Colon (tissue), 2 donors: ENCODE results near the gene TGM4.
"Not testable (repeated sequence)": the region's sequence is repeated elsewhere in the genome, so short reads cannot be mapped to it uniquely, and the experiment has no call there.

ENCODE experiments used
- FAIRE-seq: peaks from 2 replicates; lab custom pipeline; 2012; peaks lifted over from hg19 to GRCh38; lab: Jason Lieb, UNC
- donor health status: control.
- donor health status: control.

The TGM4 gene

DNA sequence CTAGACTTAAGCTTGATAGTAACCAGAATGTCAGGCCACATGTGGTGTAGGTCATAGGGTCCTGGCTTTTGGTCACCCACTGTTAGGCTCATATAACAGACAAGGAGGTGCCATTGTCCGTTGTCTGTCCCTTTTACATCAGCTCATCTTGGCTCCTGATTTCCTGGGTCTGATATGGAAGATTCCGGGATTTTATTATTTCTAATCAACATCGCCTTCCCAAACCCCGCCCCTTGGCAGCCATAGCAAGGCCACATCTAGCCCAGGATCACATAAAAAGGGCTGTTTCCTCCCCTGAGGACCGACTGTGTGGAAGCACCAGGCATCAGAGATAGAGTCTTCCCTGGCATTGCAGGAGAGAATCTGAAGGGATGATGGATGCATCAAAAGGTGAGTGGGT, at the start of gene TGM4:
Gene TGM4 (plus strand): TSS at position 301 of the 400 bp plus-strand sequence. CDS start 71 bp downstream, at position 372.
- no peak for FAIRE-seq

DNA sequence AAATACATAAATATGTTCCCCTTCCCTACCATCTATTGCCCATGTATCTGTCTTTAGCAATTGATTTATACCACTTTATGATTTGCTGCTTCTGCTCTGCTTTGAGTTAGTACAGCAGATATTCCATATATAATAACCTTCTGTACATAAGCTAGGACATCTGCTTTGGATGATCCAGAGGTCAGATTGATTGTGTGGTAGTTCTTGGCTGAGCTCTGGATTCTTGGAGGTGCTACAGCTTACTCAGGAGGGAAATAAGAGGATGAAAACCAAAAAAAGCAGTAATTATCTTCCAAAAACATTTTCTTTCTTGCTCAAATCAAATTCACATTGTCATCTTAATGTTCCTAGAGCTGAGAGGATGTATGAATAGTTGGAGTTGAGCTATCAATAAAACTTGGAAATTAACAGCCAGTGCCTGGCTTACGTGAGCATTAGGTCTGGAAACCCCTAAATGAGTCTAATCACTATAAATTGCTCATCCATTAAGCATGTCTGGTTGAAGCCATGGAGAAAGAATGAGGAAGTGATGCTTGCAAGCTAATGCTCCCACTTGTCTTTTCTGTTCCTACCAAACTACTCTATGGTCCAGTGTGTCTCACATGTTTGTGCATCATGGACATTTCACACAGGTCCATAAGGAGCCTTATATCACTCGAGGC, 49.0 kb upstream of the TGM4 start:
- no peak for FAIRE-seq

DNA sequence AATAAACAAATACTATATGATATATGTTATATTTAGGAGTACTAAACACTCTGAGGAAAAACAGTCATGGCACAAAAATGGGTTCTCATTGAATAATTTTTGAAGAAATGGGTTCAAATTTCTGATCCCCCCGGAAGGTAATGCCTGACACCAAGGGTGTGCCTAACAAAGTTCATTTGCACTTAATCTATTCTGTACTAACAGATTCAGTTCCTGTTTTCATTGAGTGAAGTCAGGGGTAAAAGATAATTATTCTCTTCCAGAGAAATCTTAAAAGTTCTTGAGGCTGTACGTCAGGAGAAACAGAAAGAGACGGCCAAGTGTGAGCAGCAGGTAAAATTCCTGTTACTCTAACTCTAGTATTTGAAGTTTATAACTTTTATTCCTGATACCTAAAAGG, 47.2 kb upstream of the TGM4 start:
- FAIRE-seq: no peak

DNA sequence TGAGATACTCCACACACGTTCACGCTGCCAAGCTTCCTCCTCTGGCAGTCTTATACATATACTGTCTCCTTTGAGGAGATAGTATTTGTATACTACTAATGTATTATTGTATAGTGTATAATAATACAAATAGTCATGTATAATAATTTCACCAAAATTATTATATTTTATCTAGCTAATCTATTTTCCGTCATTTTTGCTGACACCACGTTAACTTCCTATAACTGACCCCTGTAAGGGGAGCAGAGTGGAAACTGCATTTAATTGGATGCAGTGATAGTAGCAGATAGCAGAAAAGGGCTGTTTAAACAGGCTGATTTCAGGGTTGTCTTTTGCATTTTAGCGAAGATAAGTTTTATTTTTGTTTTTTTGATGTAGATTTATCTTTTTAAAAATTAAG, 43.2 kb upstream of the TGM4 start:
- FAIRE-seq: no peak

DNA sequence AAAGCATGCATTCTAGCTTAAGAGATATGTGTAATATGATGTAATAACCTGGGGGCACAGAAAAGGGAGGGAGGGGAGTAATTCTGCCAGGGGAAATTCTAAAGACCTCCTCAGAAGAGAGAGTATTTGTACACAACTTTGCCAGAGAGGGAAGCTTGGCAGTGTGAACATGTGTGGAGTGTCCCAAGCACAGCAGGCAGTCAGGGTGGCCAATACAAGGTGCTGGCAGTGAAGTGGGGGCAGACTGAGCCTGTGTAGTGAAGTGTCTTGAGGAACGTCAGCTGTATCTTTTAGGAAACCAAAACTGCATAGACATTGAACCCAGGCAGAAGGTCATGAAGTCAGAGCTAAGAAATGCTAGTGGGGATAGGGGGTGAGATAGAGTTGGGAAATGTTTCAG, 42.4 kb upstream of the TGM4 start:
- FAIRE-seq: no peak

DNA sequence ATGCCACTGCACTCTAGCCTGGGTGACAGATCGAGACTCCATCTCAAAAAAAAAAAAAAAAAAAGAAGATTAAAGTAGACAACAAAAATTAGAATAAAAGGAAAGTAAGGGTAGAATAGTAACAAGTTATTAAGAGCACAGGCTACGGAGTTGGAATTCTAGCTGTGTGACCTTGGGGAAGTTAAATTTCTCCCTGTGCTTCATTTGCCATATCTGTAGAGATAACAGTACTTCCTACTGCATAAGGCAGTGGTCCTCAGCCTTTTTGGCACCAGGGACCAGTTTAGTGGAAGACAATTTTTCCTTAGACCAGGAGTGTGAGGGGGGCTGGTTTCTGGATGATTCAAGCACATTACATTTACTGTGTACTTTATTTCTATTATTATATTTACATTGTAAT, 41.4 kb upstream of the TGM4 start:
- FAIRE-seq: no peak

DNA sequence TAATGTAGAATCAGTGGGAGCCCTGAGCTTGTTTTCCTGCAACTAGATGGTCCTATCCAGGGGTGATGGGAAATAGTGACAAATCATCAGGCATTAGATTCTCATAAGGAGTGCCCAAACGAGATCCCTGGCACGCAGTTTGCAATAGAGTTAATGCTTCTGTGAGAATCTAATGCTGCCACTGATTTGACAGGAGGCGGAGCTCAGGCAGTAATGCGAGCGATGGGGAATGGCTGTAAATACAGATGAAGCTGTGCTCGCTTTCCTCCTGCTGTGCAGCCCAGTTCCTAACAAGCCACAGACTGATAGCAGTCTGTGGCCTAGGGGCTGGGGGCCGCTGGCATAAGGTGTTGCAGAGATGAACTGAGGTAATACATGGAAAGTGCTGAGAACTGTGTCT, 41.0 kb upstream of the TGM4 start:
- no peak for FAIRE-seq

DNA sequence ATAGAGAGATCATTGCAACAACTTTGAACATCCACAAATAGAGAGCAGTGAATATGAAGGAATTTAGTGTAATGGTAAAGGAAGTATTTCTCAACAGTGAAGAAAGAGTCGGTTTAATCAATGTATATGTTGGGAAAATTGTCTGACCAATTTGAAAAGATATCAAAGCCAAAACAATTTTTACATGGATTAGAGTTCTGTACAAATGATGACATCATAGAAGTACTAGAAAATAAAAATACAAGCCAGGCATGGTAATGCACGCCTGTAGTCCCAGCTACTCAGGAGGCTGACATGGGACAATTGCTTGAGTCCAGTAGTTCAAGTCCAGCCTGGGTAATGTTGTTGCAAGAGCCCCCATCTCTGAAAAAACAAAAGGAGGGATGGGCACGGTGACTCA, 38.7 kb upstream of the TGM4 start:
- no peak for FAIRE-seq

DNA sequence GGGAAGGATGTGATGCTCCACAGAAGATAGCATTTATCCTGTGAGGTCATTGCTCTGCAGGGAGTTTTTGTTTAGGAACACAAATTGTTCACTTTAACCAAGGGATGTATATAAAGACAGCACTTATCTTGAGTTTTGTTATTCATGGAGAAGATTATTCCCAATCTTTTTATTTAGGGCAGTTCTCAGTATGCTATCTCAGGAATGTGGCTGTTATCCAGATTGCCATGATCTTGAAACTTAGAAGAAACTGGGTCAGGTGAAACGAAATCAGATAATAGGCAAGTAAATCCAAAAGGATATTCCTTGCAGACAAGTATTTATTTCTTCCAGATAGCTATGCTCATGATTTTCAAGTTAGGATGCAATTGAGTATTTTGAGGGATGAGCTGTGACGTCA, 32.0 kb upstream of the TGM4 start:
- FAIRE-seq: no peak

DNA sequence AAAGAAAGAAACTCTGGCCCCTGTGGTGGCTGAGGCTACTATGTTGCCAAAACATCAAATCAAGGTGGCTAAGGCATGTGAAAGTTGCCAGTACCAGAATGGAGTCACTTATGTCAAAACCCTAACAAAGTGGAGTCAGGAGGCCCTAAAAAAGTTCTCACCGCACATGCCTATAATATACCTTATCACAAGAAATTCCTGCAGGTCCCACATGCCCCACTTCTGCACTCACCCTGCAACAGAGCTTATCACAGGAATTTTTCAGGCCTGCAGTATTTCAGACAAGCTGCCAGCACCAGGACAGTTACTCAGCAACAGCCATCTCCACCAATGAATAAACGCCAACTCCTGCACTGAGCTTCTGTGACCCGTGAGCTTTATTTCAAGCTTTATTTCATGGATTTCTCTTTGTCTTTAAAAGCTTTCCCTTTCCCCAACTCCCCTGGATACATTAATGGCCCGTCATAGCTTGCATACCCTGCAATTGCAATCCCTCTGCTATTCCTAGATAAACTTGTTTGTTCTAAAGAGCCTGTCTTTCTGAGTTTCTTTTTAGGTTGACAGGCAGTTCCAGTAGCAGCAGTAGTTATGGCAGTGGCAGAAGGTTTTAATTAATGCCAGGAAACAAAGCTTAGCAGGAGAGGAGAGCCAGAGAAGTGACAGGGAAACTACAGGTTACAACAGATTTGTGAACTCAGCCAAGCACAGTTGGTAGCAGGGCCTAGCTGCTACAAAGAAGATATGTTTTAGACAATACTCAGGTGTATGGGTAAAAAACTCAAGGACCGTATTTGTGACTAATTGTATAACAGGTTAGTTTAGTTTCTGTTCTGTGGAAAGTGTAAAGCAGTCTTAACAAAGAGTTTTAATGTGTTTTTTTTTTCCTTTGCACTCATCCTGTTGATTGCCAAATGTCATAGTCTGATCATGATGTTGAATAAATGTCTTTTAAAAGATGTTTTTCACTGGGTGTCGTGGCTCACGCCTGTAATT, 28.6 kb upstream of the TGM4 start:
- FAIRE-seq: no peak

DNA sequence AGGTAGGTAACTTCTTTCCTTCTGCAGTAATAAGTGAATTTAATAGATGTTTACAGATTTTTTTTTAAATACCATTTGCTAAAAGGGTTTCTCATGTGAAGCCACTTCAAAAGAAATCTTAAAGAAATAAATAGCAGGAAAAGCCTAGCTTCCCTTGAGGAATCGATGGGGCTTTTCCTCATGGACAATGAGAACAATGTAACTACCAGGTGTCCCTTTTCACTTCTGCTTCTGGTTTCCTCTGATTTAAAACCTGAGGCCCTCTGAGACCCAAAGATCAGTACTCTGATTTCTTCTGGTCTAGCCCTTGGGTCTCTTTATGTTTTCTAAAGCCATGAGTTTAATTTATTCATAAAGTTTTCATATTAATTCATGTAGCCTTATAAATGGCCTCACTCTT, 25.8 kb upstream of the TGM4 start:
- FAIRE-seq: no peak

DNA sequence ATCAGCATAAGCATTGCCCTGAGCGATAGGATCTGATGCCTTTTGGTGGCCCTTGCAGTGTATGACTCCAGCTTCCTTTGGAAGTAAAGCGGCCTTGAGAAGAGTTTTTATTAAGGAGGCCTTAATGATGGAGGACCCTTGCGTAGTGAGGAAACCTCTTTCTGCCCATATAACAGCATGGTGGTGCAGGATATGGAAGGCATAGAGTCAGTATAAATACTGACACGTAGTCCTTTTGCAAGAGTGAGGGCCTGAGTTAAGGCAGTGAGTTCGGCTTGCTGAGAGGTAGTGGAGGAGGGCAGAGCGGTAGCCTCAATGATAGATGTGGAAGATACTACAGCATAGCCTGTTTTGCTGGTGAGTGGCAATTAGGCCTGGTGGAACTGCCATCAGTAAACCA, 17.7 kb upstream of the TGM4 start:
- FAIRE-seq: not testable (repeated sequence)

DNA sequence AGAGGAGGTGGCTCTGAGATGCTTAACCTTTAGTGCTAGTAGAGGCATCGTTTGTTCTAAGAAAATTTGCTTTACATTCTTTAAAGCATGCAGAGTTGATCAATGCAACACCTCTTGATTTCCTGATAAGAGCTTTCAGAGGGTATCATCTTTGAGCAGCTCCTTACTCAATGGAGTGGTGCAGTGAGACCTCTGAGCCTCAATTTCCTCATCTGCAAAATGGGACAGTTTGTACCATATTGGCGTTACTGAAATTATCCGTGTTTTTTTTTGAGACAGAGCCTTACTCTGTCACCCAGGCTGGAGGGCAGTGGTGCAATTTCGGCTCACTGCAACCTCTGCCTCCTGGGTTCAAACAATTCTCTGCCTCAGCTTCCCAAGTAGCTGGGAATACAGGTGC, 14.3 kb upstream of the TGM4 start:
- no peak for FAIRE-seq

DNA sequence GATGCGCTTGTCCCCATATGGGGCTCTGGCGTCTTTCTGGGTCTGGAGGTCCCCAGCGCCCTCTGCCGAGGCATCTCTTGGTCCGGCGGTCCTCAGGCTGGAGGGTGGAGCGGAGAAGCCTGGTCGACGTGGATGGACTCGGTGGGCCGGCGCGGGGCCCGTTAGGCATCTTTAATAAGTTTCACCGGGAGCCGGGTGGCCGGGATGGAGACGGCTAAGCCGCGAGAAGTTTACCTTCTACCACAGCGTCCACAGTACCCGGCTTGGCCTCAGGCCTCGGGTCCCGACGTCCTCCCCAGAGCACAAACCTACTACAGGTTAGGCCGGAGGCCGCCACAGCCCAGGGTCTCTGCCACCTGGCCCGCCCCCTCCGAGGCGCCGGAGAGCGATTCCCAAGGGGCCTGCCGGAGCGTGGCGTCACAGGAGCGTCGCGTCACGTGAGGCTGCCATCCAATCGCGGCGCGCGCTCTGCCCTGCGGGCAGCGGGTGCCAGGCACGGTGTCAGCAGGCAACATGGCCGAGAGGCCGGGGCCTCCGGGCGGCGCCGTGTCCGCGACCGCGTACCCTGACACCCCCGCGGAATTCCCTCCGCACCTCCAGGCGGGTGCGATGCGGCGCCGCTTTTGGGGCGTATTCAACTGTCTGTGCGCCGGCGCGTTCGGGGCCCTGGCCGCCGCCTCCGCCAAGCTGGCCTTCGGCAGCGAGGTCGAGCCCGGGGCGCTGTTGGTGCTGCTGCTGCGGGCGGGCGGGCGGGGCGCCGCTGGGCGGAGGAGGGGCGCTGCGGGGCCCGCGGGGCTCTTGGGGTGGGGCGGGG, 12.8 kb upstream of the TGM4 start, which contains the start of gene TMEM42:
Gene TMEM42 (plus strand): TSS at position 501 of the 814 bp plus-strand sequence. CDS start 13 bp downstream, at position 514.
- FAIRE-seq: no peak

DNA sequence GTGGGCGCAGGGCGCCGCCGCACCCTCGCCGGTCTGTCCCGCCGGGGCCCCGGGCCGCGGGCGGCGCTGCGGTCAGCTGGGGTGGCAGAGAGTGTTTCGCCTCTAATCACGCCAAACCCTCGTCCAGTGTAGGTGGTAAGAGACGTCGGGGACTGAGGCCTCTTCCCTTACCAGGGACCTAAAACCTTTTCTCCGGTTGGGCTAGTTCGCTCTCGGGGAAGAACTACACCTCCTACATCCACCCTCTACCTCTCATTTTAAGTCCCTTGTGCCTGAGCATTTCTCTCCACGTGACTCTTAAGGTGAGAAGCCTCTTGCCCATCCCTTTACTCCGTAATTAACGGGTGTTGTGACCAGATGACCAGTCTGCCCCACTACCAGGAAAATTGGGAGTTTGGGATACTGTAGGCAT, 12.2 kb upstream of the TGM4 start:
- no peak for FAIRE-seq

DNA sequence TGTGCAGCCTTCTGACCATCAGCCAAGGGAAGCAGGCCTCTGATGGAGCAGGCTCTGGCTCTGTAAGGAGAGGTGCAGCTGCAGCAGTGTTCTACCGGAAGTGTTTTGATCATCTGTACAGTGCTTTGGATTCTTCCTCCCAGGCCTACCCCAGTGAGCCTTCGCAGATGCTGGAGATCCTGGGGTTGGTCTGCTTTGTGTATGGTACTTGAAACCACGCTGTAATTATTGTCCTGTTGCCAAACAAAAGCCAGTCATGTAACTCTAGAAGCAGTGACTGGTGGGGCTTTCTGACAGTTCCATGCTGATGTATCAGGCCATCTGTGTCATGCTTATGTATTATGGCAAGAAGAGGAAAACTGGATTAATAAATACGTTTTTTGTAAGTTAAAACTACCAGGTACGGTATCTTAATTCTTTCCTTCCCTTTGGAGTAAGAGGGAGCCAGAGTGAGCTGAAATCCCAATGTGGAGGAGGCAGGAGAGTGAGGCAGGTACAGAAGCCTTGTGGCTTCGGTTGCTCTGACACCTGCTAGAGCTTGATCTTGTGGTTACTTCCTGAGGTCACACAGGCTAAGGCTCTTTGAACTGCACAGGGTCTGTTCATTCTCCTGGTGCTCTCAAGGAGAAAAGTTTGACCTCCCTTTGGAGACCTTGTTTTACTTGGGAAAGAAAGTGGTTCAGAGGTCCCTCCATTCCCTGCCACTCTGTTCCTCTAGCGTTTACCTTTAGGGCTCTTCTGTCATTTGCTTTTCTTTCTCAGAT, 9.0 kb upstream of the TGM4 start:
- FAIRE-seq: no peak

DNA sequence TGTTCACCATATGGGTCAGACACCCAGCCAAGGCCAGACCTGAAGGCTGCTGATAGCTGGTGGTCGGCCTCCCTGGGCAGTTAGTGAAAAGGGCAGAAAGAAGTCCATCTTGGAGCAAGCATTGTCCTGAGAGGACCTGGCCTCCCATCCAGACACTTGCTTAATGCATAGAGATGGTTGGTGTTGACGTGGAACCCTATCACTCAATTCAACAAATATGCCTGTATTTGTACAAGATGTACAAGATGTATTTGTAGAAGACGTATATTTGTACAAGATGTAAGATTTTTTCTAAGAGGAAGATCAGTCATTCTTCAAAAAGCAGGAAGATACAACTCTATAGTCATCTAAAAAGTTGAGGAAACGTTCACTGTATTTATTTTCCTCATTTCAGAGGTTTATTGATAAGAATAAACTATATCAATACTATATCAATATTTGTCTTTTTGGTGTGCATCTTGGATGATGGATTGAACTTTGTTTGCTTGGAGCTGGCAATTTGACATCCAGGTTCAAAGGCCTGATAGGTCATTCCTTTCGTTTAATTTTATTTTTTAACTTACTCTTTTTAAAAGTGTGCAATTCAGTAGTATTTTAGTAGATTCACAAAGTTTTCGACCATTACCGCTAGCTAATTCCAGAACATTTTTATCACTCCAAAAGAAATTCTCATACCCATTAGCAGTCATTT, 6.8 kb upstream of the TGM4 start:
- FAIRE-seq: no peak

DNA sequence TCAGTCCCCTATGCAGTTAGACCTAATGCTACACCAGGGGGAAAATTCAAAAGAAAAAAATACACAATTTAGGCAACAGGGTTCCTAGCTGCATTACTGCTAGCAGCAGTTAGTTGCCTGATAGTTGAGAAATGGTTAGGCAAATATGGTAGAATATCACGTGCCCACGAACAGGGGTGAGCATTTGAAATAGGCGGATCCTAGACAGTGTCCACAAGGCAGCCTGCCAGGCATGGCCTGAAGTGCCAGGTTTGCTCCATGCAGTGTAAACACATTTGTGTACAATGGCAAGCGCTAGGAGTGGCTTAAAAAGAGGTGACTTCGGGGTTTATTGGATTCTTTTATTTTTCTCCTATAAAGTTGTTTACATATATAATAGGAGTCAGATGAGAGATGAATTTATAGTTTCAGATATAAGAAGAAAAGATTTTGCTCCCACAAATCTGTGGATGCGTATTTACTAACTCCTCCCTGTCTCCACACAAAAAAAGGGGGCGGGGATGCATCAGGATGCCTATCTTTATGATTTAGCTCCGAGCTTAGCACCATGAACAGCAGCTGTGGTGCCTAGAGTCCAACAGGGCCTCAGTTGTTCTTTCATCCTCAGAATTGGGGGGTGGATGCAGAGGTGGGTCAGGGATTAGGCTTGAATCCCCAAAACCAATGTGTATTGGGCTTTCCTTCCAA, 3.9 kb upstream of the TGM4 start:
- FAIRE-seq: no peak

DNA sequence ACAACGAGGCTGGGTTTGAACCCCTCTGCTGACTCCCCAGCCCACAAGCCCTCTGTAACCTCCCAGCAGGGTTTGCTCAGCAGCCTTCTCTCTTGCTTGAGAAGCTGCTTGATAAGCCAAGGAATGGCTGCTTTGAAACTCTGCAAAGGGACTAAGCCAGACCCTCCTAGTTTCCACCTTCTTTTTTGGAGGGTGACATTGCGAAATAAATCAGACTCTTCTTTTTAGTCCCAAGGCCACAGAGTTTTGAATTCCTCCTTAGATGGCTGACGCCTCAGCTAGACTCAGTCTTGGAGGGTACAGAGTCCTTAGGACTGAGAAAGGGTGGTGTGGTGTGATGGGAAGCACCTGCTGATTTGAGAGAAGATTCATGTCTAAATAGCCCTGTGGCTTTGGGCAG, 1.2 kb downstream of the TGM4 start:
- FAIRE-seq: no peak

DNA sequence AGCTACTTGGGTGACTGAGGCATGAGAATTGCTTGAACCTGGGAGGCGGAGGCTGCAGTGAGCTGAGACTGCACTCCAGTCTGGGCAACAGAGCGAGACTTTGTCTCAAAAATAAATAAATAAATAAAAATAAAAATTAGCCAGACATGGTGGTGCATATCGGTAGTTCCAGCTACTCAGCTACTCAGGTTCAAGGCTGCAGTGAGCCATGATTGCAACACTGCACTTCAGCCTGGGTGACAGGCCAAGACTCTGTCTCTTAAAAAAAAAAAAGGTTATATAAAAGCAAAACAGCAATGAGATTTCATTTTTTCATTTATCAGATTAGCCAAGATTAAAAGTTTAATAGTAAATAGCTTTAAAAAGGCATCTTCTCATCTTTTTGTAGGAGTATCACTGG, 2.9 kb downstream of the TGM4 start:
- no peak for FAIRE-seq

DNA sequence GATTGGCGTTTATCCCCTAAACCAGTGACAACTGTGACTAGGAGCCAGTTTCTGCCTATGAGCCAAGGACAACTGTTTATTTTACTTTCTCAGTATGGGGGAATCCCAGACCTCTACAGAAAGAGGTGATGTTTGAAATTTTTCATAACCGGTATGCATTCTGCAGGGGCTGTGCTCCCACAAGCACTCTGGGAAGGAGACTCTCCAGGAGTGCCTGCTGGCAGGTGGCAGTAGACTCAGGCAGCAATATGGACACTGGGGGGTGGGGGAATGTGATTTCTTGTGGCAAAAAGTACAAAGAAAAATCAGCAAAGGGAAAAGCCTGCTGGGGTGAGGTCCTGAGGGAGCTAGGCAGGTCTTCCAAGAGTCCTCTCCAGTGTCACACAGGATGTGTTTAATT, 5.9 kb downstream of the TGM4 start:
- FAIRE-seq: no peak
